Heart right ventricle (tissue), 16 donors: ENCODE data around the gene UGGT2. TPM values are rescaled to one million over a fixed set of nuclear protein-coding genes. Genes with fewer than 3 reads are reported as not detected.

Experiments used
- ATAC-seq, 8 donors: fragments of 200-7000 bp; cut with Tn5 transposase; one replicate each; pipeline ENCODE4 v1.9.1; 2020; ENCODE audit warnings: mild to moderate bottlenecking in 8 of 8, moderate library complexity in 8 of 8, moderate number of reproducible peaks in 1 of 8
- DNase-seq, 2 donors: peaks; one replicate each; pipeline ENCODE4 v3.0.0-alpha.2; 2020
- H3K27ac ChIP-seq, 10 donors: fragments of 200-600 bp; sonication (generic) in 2 of 10; one replicate each; pipeline versions ENCODE4 v1.5.0 to v1.8.0; 2020 to 2022; ENCODE audit warnings: mild to moderate bottlenecking in 3 of 10
- H3K27me3 ChIP-seq, 7 donors: fragments of 200-600 bp; one replicate each; pipeline ENCODE4 v1.8.0; 2021 to 2022; ENCODE audit warnings: mild to moderate bottlenecking in 2 of 7
- H3K36me3 ChIP-seq, 9 donors: fragments of 200-600 bp; sonication (generic) in 1 of 9; one replicate each; pipeline versions ENCODE4 v1.5.0 to v1.8.0; 2020 to 2022; ENCODE audit warnings: mild to moderate bottlenecking in 2 of 9
- H3K4me1 ChIP-seq, 9 donors: fragments of 200-600 bp; sonication (generic) in 1 of 9; one replicate each; pipeline versions ENCODE4 v1.5.0 to v1.8.0; 2020 to 2022; ENCODE audit warnings: mild to moderate bottlenecking in 4 of 9
- H3K4me3 ChIP-seq, 10 donors: fragments of 200-600 bp; sonication (generic) in 2 of 10; one replicate each; pipeline versions ENCODE4 v1.5.0 to v1.8.0; 2020 to 2022; ENCODE audit warnings: mild to moderate bottlenecking in 7 of 10, moderate library complexity in 2 of 10
- H3K9me3 ChIP-seq, 11 donors: fragments of 200-600 bp in 10 of 11; sonication (generic) in 2 of 11; one replicate each; pipeline versions ENCODE4 v1.5.0 to v1.8.0; 2013 to 2022; ENCODE audit warnings: mild to moderate bottlenecking in 2 of 11, control low read depth in 1 of 11, moderate library complexity in 1 of 11
- CTCF ChIP-seq, 9 donors: fragments of 200-600 bp; sonication (generic) in 2 of 9; IDR thresholded peaks; one replicate each; pipeline versions ENCODE4 v1.5.0 to v1.8.0; 2021 to 2022; ENCODE audit warnings: antibody characterized with exemption in 9 of 9, mild to moderate bottlenecking in 5 of 9, moderate library complexity in 1 of 9
- WGBS, 2 donors: extraction: QIAGEN DNeasy Blood & Tissue Kit; methylation state at CpG; one replicate each; pipeline ENCODE4 v1.1.7; 2013; ENCODE audit warnings: inconsistent platforms in 1 of 2; 5-methylcytosine and 5-hydroxymethylcytosine counted together
- intact Hi-C, 10 donors: fragments of 100-400 bp; cut with DNase I; formaldehyde crosslinking; loops; one replicate each; pipeline versions ENCODE4 v1.11.1 to v1.14.2; 2022
- polyA plus RNA-seq, 2 donors: library from polyadenylated mRNA; stranded (reverse); fragments of 200-250 nt; gene quantifications; one replicate each; pipeline ENCODE4 v1.2.3, GENCODE V29; 2013
- total RNA-seq, 10 donors: library from RNA; stranded (reverse); fragmentation: NEBNext Ultra II Directional in 3 of 10; extraction: Animal tissue kit (Norgen Biotek cat#: 25700) in 3 of 10; gene quantifications; one replicate each; pipeline versions ENCODE4 v1.2.1 to v1.2.4, GENCODE V29; 2021 to 2023
- donor health status: Arrhythmogenic right ventricular cardiomyopathy.
- donor health status: ischemic (EF 13 %, LVEDD 7.1; RV severe dilation, severe dysfunction).
- donor health status: healthy with polysubstance abuse.
- donor health status: DM: no; HTN: yes; CAD: no.
- donor health status: DM: no; HTN: no; CAD: no.
- donor health status: ischemic (EF 25% LVEDD 6.9; RV normal size, moderate dysfunction).
- donor health status: ischemic (EF 25% LVEDD 5.7; RV mildly dilated, moderate dysfunction).
- donor health status: healthy.
- donor health status: DM: yes; HTN: yes; CAD: no.
- donor health status: Ischemic cardiomyopathy.
- donor health status: ischemic (EF 35%, LVEDD 5.7; RV mildly dilated, moderate dysfunction).
- donor health status: nonischemic (EF 11% LVEDD 7.7; RV severe dilation, severe dysfunction).
- donor health status: DM: yes; HTN: yes; CAD: no.
- donor health status: PGD.
- donor health status: ischemic (EF 29% LVEDD 5.4; RV normal size, mild dysfunction).
- donor health status: nonischemic (EF 23%, LVEDD 6.1; RV moderate dilation, normal function).

Gene UGGT2
- total and polyA plus RNA-seq, 12 donors: 4.7 to 13.4 (median 11.0) TPM

GRCh38 chr13:95805921-95806320, 247.3 kb downstream of the UGGT2 start:
- no peak for DNase-seq
- TF ChIP-seq CTCF (IDR thresholded peaks at IDR 0.05): no peak
- peaks cover 0 to 50% (median 10%) of the 10 kb centered on the region in 11 donors for H3K9me3 ChIP-seq
- no peak overlapping the region for H3K4me3 ChIP-seq
- H3K27me3 ChIP-seq: no peaks in the 10 kb centered on the region
- no peak overlapping the region for H3K27ac ChIP-seq
- intact Hi-C loops: no loop called here
- peaks cover 0 to 8% (median 0%) of the 10 kb centered on the region in 9 donors for H3K36me3 ChIP-seq
- H3K4me1 ChIP-seq: no peaks in the 10 kb centered on the region
- no peak for ATAC-seq

DNA sequence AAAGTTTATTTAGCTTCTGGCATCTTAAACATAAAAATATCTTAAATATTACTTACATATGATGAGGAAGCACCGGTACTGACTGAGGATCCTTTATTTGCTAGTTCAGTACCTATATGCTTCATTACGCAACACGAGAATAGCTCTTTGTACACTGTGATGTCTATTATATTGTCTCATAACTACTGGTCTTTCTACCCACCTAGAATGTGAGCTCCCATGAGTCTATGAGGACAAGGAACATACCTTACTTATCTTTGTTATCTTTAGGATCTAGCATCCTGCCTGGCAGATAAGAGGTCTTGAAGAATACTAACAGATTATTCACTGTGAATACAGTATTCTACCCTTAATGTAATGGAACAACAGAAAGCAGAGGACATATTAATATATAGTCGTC, 251.4 kb downstream of the UGGT2 start:
- no peak overlapping the region for H3K27ac ChIP-seq
- no peaks in the 10 kb centered on the region for H3K27me3 ChIP-seq
- DNase-seq (no peak), ATAC-seq (no peak)
- H3K36me3 ChIP-seq: peaks cover 0 to 12% (median 0%) of the 10 kb centered on the region in 9 donors
- WGBS, 2 donors: 98 to 99% methylated on average over 4 of the region's 4 CpGs
- intact Hi-C loops: no loop called here
- no peaks in the 10 kb centered on the region for H3K4me1 ChIP-seq
- H3K9me3 ChIP-seq: peaks cover 0 to 27% (median 7%) of the 10 kb centered on the region in 11 donors
- no peak for TF ChIP-seq CTCF (IDR thresholded peaks at IDR 0.05)
- no peak overlapping the region for H3K4me3 ChIP-seq

DNA sequence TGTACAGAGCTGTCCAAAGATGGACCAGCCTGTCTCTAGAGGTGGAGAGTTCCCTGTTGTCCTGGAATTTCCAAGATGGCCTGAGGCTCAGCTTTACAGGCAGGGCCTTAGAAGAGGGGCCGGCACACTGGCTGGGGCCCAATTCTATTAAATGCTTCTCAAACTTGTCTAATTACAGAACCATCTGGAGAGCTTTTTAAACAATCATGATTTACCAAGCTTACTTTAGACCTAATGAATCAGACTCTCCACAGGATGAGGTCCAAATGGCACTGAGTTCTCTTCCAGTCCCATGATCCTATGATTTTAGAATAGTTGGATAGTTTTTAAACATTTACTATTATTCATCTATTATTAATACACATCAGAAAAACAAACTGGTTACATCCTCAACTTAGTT, 252.8 kb downstream of the UGGT2 start:
- H3K4me1 ChIP-seq: no peaks in the 10 kb centered on the region
- intact Hi-C loops: no loop called here
- no peak overlapping the region for H3K27ac ChIP-seq
- DNase-seq (no peak), ATAC-seq (no peak)
- WGBS, 2 donors: 66 to 86% methylated on average over 1 of the region's 1 CpG
- H3K27me3 ChIP-seq: no peaks in the 10 kb centered on the region
- peaks cover 0 to 13% (median 0%) of the 10 kb centered on the region in 11 donors for H3K9me3 ChIP-seq
- H3K4me3 ChIP-seq: no peak overlapping the region
- no peak for TF ChIP-seq CTCF (IDR thresholded peaks at IDR 0.05)
- peaks cover 0 to 18% (median 0%) of the 10 kb centered on the region in 9 donors for H3K36me3 ChIP-seq

GRCh38 chr13:95797016-95797415, 256.2 kb downstream of the UGGT2 start:
- H3K36me3 ChIP-seq: peaks cover 0 to 51% (median 9%) of the 10 kb centered on the region in 9 donors
- H3K27ac ChIP-seq: no peak overlapping the region
- TF ChIP-seq CTCF (IDR thresholded peaks at IDR 0.05): no peak
- no peak overlapping the region for H3K4me3 ChIP-seq
- ATAC-seq (no peak), DNase-seq (no peak)
- intact Hi-C loops: no loop called here
- WGBS, 2 donors: 93 to 98% methylated on average over 2 of the region's 2 CpGs
- H3K27me3 ChIP-seq: no peaks in the 10 kb centered on the region
- H3K9me3 ChIP-seq: no peaks in the 10 kb centered on the region
- H3K4me1 ChIP-seq: no peaks in the 10 kb centered on the region
